Measurements from ENCODE around the gene LSAMP.
A peak's percentile ranks its signal among the peaks of the same experiment; 100 is the strongest.

Gene LSAMP

DNA sequence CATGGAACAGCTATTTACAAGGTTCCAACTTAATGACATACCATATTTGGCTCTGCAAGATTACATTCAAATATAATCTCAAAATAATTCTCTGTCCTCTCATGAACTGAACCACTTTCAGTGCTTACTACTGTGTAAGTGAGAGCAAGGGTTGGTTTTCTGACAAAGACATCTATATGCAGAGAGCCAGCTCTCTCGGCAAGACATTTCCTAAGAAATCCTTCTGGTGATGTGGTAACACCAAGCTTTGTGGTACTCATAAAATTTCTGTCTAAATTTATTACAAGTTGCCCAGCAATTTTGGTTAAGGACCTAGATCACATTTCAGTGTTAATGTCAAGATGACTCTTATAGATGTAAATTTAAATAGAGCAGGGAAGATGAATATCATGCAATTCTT is 637.0 kb downstream of the LSAMP start:
- no peaks in the 10 kb centered on the region for H4K20me1 ChIP-seq (ENCODE audit: insufficient read depth, low read length)
- H3K9me3 ChIP-seq (ENCODE audit: insufficient read depth, low read length) = no peaks in the 10 kb centered on the region
- H3K27ac ChIP-seq (ENCODE audit: low read length) = no peak overlapping the region
- peaks cover 46% of the 10 kb centered on the region for H3K27me3 ChIP-seq (ENCODE audit: low read depth, low read length)
- no peak overlapping the region for H2AFZ ChIP-seq (ENCODE audit: low read depth, low read length)
- H3K4me1 ChIP-seq (ENCODE audit: low read length) = no peaks in the 10 kb centered on the region
- no peak overlapping the region for H3K9ac ChIP-seq (ENCODE audit: low read length)
- no peak for TF ChIP-seq CTCF (IDR thresholded peaks at IDR 0.05; ENCODE audit: low read depth, low read length)
- TF ChIP-seq EZH2phosphoT487 (IDR thresholded peaks at IDR 0.05; ENCODE audit: low read depth) = no peak
- H3K4me3 ChIP-seq (ENCODE audit: low read length) = no peak overlapping the region
- H3K79me2 ChIP-seq (ENCODE audit: low read length) = no peaks in the 10 kb centered on the region
- H3K36me3 ChIP-seq (replicated peaks; ENCODE audit: low read depth, low read length) = no peaks in the 10 kb centered on the region
- no peak overlapping the region for H3K4me2 ChIP-seq (ENCODE audit: low read length)

DNA sequence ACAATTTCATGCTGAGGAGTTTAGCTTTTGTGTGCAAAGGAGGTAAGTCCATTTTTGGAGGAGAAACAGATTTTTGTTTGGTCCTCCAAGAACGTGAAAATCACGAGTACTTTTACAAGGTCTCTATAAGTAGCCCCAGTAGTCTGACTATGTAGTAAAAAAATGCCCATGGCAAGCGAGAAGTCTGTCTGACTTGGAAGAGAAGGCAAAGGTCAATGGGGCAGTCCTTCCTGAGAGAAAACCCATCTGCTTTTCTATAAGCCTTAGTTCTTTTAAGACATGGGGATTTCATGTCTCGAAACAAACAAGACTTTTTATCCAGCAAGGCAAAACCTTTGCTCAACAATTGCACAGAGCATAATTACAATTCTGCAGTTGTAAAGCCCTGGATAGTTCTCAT is 638.8 kb downstream of the LSAMP start:
- Histone ChIP-seq H2AFZ (ENCODE audit: low read depth, low read length) (no peak overlapping the region), H3K4me1 (ENCODE audit: low read length) (no peaks in the 10 kb centered on the region), H3K9ac (ENCODE audit: low read length) (no peak overlapping the region), H3K27me3 (ENCODE audit: low read depth, low read length) (peaks cover 43% of the 10 kb centered on the region), H3K79me2 (ENCODE audit: low read length) (no peaks in the 10 kb centered on the region), H3K9me3 (ENCODE audit: insufficient read depth, low read length) (no peaks in the 10 kb centered on the region), H4K20me1 (ENCODE audit: insufficient read depth, low read length) (no peaks in the 10 kb centered on the region), H3K4me3 (ENCODE audit: low read length) (no peak overlapping the region), H3K4me2 (ENCODE audit: low read length) (no peak overlapping the region), H3K36me3 (replicated peaks; ENCODE audit: low read depth, low read length) (no peaks in the 10 kb centered on the region), H3K27ac (ENCODE audit: low read length) (no peak overlapping the region)
- TF ChIP-seq EZH2phosphoT487 (IDR thresholded peaks at IDR 0.05; ENCODE audit: low read depth) = no peak

GRCh38 chr3:115805520-115805919 is 639.8 kb downstream of the LSAMP start:
- Histone ChIP-seq H3K9me3 (ENCODE audit: insufficient read depth, low read length) (no peaks in the 10 kb centered on the region), H3K4me2 (ENCODE audit: low read length) (no peak overlapping the region), H3K27me3 (ENCODE audit: low read depth, low read length) (peaks cover 33% of the 10 kb centered on the region), H3K27ac (ENCODE audit: low read length) (no peak overlapping the region), H4K20me1 (ENCODE audit: insufficient read depth, low read length) (no peaks in the 10 kb centered on the region), H3K9ac (ENCODE audit: low read length) (no peak overlapping the region), H3K4me1 (ENCODE audit: low read length) (no peaks in the 10 kb centered on the region), H3K36me3 (replicated peaks; ENCODE audit: low read depth, low read length) (no peaks in the 10 kb centered on the region), H2AFZ (ENCODE audit: low read depth, low read length) (no peak overlapping the region), H3K79me2 (ENCODE audit: low read length) (no peaks in the 10 kb centered on the region), H3K4me3 (ENCODE audit: low read length) (no peak overlapping the region)
- no peak for TF ChIP-seq CTCF (IDR thresholded peaks at IDR 0.05; ENCODE audit: low read depth, low read length)

- Histone ChIP-seq H3K4me2 (ENCODE audit: low read length) (no peak overlapping the region), H3K36me3 (replicated peaks; ENCODE audit: low read depth, low read length) (no peaks in the 10 kb centered on the region), H3K9me3 (ENCODE audit: insufficient read depth, low read length) (no peaks in the 10 kb centered on the region), H2AFZ (ENCODE audit: low read depth, low read length) (no peak overlapping the region), H3K4me1 (ENCODE audit: low read length) (no peaks in the 10 kb centered on the region), H3K9ac (ENCODE audit: low read length) (no peak overlapping the region), H3K79me2 (ENCODE audit: low read length) (no peaks in the 10 kb centered on the region), H3K27me3 (ENCODE audit: low read depth, low read length) (peaks cover 30% of the 10 kb centered on the region), H3K27ac (ENCODE audit: low read length) (no peak overlapping the region), H3K4me3 (ENCODE audit: low read length) (no peak overlapping the region), H4K20me1 (ENCODE audit: insufficient read depth, low read length) (no peaks in the 10 kb centered on the region)
- TF ChIP-seq CTCF (IDR thresholded peaks at IDR 0.05; ENCODE audit: low read depth, low read length) = no peak
- TF ChIP-seq EZH2phosphoT487 (IDR thresholded peaks at IDR 0.05; ENCODE audit: low read depth) = no peak
Measured at GRCh38 chr3:115804713-115805119, 640.6 kb downstream of the LSAMP start.

GRCh38 chr3:115804200-115804599 is 641.1 kb downstream of the LSAMP start:
- H2AFZ ChIP-seq (ENCODE audit: low read depth, low read length) = no peak overlapping the region
- H3K9me3 ChIP-seq (ENCODE audit: insufficient read depth, low read length) = no peaks in the 10 kb centered on the region
- peaks cover 26% of the 10 kb centered on the region for H3K27me3 ChIP-seq (ENCODE audit: low read depth, low read length)
- no peaks in the 10 kb centered on the region for H4K20me1 ChIP-seq (ENCODE audit: insufficient read depth, low read length)
- no peaks in the 10 kb centered on the region for H3K79me2 ChIP-seq (ENCODE audit: low read length)
- TF ChIP-seq CTCF (IDR thresholded peaks at IDR 0.05; ENCODE audit: low read depth, low read length) (no peak), EZH2phosphoT487 (IDR thresholded peaks at IDR 0.05; ENCODE audit: low read depth) (no peak)
- H3K9ac ChIP-seq (ENCODE audit: low read length) = no peak overlapping the region
- H3K4me1 ChIP-seq (ENCODE audit: low read length) = no peaks in the 10 kb centered on the region
- no peak overlapping the region for H3K4me3 ChIP-seq (ENCODE audit: low read length)
- H3K4me2 ChIP-seq (ENCODE audit: low read length) = peak overlapping the region; percentile 1; the same call in 1 of the 2 replicates
- H3K27ac ChIP-seq (ENCODE audit: low read length) = no peak overlapping the region
- no peaks in the 10 kb centered on the region for H3K36me3 ChIP-seq (replicated peaks; ENCODE audit: low read depth, low read length)
